GM19023 (cell line): ENCODE results near the gene CEP41.

Source experiments
- ATAC-seq: cut with Tn5 transposase; IDR thresholded peaks from one replicate; pipeline ENCODE4 v1.9.1; 2021; ENCODE audit warnings: mild to moderate bottlenecking, moderate library complexity; ENCODE audit not compliant: unreplicated experiment

The CEP41 gene

GRCh38 chr7:130356121-130356875 is 84.5 kb downstream of the CEP41 start:
- no peak for ATAC-seq

- ATAC-seq: no peak
Observed at GRCh38 chr7:130353196-130353595, 87.6 kb downstream of the CEP41 start.

GRCh38 chr7:130352194-130353074 is 88.4 kb downstream of the CEP41 start:
- ATAC-seq: no peak

DNA sequence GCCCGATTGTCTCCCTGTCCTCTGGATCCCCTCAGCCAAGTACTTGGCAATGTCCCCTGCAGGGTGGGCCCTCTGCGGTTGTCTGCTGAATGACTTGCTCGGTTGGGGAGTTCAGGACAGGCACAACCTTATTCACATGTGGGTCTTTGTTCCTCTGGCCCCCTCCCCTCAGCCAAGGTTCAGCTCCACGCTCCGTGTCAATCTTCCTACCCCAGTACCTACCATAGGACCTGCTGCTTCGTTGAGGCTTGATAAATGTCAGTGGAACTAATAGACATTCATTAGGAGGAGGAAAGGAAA is 89.1 kb downstream of the CEP41 start:
- no peak for ATAC-seq

GRCh38 chr7:130350945-130351790 is 89.6 kb downstream of the CEP41 start:
- ATAC-seq: peak; percentile 47

- no peak for ATAC-seq
Observed at GRCh38 chr7:130349911-130350782, 90.7 kb downstream of the CEP41 start.

- no peak for ATAC-seq
Observed at GRCh38 chr7:130346941-130347340, 93.9 kb downstream of the CEP41 start.

DNA sequence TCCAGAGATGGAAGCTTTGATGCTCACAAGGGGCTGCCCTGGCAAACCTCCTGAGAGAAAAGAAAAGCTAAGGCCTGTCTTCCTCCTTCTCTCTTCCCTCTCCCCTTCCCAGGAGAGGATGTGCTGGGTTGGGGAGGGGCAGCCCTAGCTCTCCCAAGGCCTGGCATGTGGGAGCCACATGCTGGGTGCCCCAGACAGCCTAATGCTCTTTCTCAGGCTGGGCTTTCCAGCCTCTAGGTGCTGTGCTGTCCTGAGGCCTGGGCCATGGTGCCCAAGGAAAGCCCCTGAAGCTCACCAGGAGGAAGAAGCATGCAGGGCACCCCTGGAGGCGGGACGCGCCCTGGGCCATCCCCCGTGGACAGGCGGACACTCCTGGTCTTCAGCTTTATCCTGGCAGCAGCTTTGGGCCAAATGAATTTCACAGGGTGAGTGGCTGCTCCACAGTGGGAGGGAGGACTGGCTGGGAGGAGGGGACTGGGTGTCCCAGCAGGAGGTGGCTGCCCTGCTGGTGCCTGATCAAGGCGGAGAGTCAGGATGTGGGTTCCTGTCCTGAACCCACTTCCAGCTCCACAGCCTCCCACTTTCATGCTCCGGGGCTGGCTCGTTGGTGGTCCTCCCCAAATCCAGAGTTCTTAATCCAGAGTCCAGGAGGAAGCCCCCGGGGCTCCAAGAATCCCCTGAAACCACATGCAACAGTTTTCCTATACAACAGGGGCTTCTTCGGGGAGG is 94.5 kb downstream of the CEP41 start:
- no peak for ATAC-seq

DNA sequence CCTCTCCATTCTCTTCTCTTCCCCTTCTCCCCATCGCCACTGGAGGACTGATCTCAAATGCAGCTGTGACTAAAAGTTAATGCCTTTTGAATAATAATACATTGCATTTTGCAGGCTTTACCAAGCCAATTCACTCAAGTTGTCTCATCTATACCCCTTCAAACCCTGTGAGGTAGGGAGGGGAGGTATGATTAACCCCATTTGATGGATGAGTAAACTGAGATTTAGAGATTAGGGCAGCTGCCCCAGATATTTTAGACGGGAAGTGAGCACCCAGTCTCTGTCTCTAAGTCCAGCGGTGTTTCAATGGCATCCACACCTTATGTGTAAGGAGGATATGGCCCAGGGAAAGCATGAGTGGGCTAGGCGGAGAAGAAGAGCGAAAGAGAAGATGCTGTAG is 95.1 kb downstream of the CEP41 start:
- no peak for ATAC-seq

- no peak for ATAC-seq
Observed at GRCh38 chr7:130345136-130345535, 95.7 kb downstream of the CEP41 start.

DNA sequence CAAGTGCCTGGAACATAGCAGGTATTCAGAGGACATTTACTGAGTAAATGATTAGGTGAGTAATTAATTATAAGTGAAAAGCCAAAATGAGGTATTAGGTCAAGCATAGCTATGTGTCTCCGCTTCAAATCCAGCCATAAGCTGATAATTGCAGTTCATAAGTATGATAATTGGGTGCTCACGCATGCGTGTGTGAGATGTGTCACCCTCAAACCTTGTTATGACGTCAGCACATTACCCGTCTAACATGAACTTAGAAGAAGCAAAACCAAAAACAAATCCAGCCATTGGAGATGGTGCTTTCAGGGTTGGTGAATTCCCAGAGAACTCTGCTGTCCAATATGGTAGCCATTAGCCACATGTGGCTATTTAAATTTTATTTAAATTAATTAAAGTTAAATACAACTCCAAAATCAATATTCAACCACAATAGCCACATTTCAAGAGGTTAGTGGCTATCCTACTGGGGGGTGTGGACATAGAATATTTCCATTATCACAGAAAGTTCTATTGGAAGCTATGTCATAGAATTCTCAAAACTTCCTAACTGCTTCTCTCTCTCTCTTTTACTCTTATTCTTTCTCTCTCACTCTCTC is 96.4 kb downstream of the CEP41 start, which contains the start of gene CPA5:
TSS of gene CPA5 (plus strand) at position 546 of the 596 bp plus-strand sequence. CDS start 1,670 bp downstream, outside the sequence.
- no peak for ATAC-seq
